HepG2 (cell line): Measurements from ENCODE around the gene PP2D1. TPM values are rescaled to one million over a fixed set of nuclear protein-coding genes. Genes with fewer than 3 reads are reported as not detected.

ENCODE experiments used
- ATAC-seq: fragments of 200-7000 bp; cut with Tn5 transposase; 3 replicates; pipeline ENCODE4 v1.9.1; 2020; ENCODE audit warnings: mild to moderate bottlenecking, moderate library complexity
- BruUV-seq: library from RNA; stranded (reverse); fragments of 400-500 nt; replicated peaks from 2 replicates; lab custom pipeline; 2021; lab: Mats Ljungman, UMichigan
- CTCF ChIA-PET: fragments of 300-600 bp; formaldehyde crosslinking; extraction: SDS; loops from one replicate; lab custom pipeline; 2021; ENCODE audit warnings: low total read pairs, inconsistent platforms, low intra/inter-chr PET ratio; lab: Yijun Ruan, JAX
- POLR2A ChIA-PET: fragments of 350-600 bp; sonication (Branson Sonifier 250); formaldehyde crosslinking; loops from one replicate; lab custom pipeline; 2020; ENCODE audit warnings: antibody characterized with exemption, inconsistent platforms; lab: Yijun Ruan, JAX
- DNase-seq: peaks from one replicate; pipeline ENCODE4 v3.0.0-alpha.2; 2015; ENCODE audit warnings: low spot score
- FAIRE-seq: peaks from 3 replicates; lab custom pipeline; 2011; peaks lifted over from hg19 to GRCh38; lab: Jason Lieb, UNC
- H2AFZ ChIP-seq: one replicate; pipeline ENCODE4 v1.6.1; 2011; ENCODE audit warnings: low read length, inconsistent platforms
- H3K27ac ChIP-seq: fragments of 300-600 bp; 3 replicates; pipeline ENCODE4 v1.8.0; 2011; ENCODE audit warnings: mixed run types, mild to moderate bottlenecking, mixed read lengths, low read length, inconsistent platforms; ENCODE audit not compliant: insufficient read depth; ENCODE audit errors: extremely low read length
- H3K27me3 ChIP-seq, 2 experiments: fragments of 200-600 bp in 1 of 2; 2 replicates in 1 of 2; 3 replicates in 1 of 2; pipeline versions ENCODE4 v1.6.0 to v1.8.0; 2011; ENCODE audit warnings: low read length in 2 of 2, mild to moderate bottlenecking in 2 of 2, moderate library complexity in 2 of 2, inconsistent platforms in 1 of 2; ENCODE audit not compliant: insufficient read depth in 2 of 2, control insufficient read depth in 1 of 2
- H3K36me3 ChIP-seq, 2 experiments: fragments of 200-600 bp in 1 of 2; replicated peaks in 1 of 2; 2 replicates in 1 of 2; 3 replicates in 1 of 2; pipeline versions ENCODE4 v1.5.1 to v1.8.0; 2011; ENCODE audit warnings: low read length in 2 of 2, inconsistent platforms in 1 of 2; ENCODE audit not compliant: insufficient read depth in 2 of 2, control insufficient read depth in 1 of 2
- H3K4me1 ChIP-seq: 2 replicates; pipeline ENCODE4 v1.5.1; 2012; ENCODE audit warnings: low read length, inconsistent platforms; ENCODE audit not compliant: insufficient read depth
- H3K4me2 ChIP-seq: 2 replicates; pipeline ENCODE4 v1.6.0; 2011; ENCODE audit warnings: low read depth, low read length, inconsistent platforms
- H3K4me3 ChIP-seq, 3 experiments: fragments of 200-600 bp in 1 of 3; sonication (generic), shearing (Covaris generic) in 1 of 3; replicated peaks in 1 of 3; 2 replicates each; pipeline ENCODE4 v1.5.1; 2011 to 2016; ENCODE audit warnings: low read length in 3 of 3, inconsistent platforms in 2 of 3, low read depth in 2 of 3, mild to moderate bottlenecking in 2 of 3, control low read depth in 1 of 3, mixed read lengths in 1 of 3; ENCODE audit not compliant: insufficient read depth in 1 of 3
- H3K79me2 ChIP-seq: one replicate; pipeline ENCODE4 v1.6.1; 2011; ENCODE audit warnings: low read length, inconsistent platforms; ENCODE audit not compliant: insufficient read depth
- H3K9ac ChIP-seq: 2 replicates; pipeline ENCODE4 v1.6.0; 2011; ENCODE audit warnings: mild to moderate bottlenecking, low read depth, low read length, inconsistent platforms; ENCODE audit not compliant: insufficient read depth
- H3K9me3 ChIP-seq: 2 replicates; pipeline ENCODE4 v1.5.1; 2012; ENCODE audit warnings: mild to moderate bottlenecking, low read length
- H4K20me1 ChIP-seq: 2 replicates; pipeline ENCODE4 v1.6.0; 2011; ENCODE audit warnings: inconsistent platforms, mild to moderate bottlenecking, low read length, moderate library complexity; ENCODE audit not compliant: insufficient read depth
- ATF7-NPFF ChIP-seq: sonication (generic); formaldehyde crosslinking; IDR thresholded peaks from 2 replicates; pipeline ENCODE4 v1.8.1; 2023; ENCODE audit warnings: mild to moderate bottlenecking, low read depth, missing genetic modification reagents, moderate library complexity
- BCL6 ChIP-seq: IDR thresholded peaks from 2 replicates; pipeline ENCODE4 v1.6.1; 2016; ENCODE audit warnings: missing genetic modification reagents, missing compliant biosample characterization
- CCDC6 ChIP-seq: sonication (generic); formaldehyde crosslinking; IDR thresholded peaks from 2 replicates; pipeline ENCODE4 v1.8.1; 2022; ENCODE audit warnings: mild to moderate bottlenecking, missing genetic modification reagents, moderate library complexity
- FOSL2 ChIP-seq: sonication (generic); formaldehyde crosslinking; IDR thresholded peaks from 2 replicates; pipeline ENCODE4 v1.4.0; 2020; ENCODE audit warnings: missing genetic modification reagents
- FOXK1 ChIP-seq: sonication (generic); formaldehyde crosslinking; IDR thresholded peaks from 2 replicates; pipeline ENCODE4 v1.4.0; 2020; ENCODE audit warnings: low read depth, missing genetic modification reagents, borderline replicate concordance
- SMARCC2 ChIP-seq: fragments of 450-650 bp; IDR thresholded peaks from 2 replicates; pipeline ENCODE4 v1.6.1; 2017; ENCODE audit warnings: antibody characterized with exemption, mild to moderate bottlenecking
- TRAFD1 ChIP-seq: sonication (generic); formaldehyde crosslinking; IDR thresholded peaks from 2 replicates; pipeline ENCODE4 v1.5.1; 2020; ENCODE audit warnings: missing genetic modification reagents, mild to moderate bottlenecking, borderline replicate concordance
- ZBTB4 ChIP-seq: sonication (generic); formaldehyde crosslinking; IDR thresholded peaks from 2 replicates; pipeline ENCODE4 v1.4.0; 2020; ENCODE audit warnings: missing genetic modification reagents, mild to moderate bottlenecking, borderline replicate concordance
- ZBTB42 ChIP-seq: sonication (generic); formaldehyde crosslinking; IDR thresholded peaks from 2 replicates; pipeline ENCODE4 v1.5.0; 2020; ENCODE audit warnings: mild to moderate bottlenecking, missing genetic modification reagents
- ZMAT3 ChIP-seq: sonication (generic); formaldehyde crosslinking; conservative IDR thresholded peaks from 2 replicates; pipeline ENCODE4 v1.7.0; 2021; ENCODE audit warnings: missing genetic modification reagents
- ZNF207 ChIP-seq: fragments of 450-650 bp; IDR thresholded peaks from 2 replicates; pipeline ENCODE4 v1.6.1; 2016; ENCODE audit warnings: antibody characterized with exemption, borderline replicate concordance
- ZNF253 ChIP-seq: sonication (generic); formaldehyde crosslinking; IDR thresholded peaks from 2 replicates; pipeline ENCODE4 v1.8.0; 2022; ENCODE audit warnings: mild to moderate bottlenecking, missing genetic modification reagents, borderline replicate concordance
- ZNF34 ChIP-seq: sonication (generic); formaldehyde crosslinking; IDR thresholded peaks from 2 replicates; pipeline ENCODE4 v1.4.0; 2020; ENCODE audit warnings: mild to moderate bottlenecking, missing genetic modification reagents, borderline replicate concordance
- ZNF709 ChIP-seq: sonication (generic); formaldehyde crosslinking; IDR thresholded peaks from 2 replicates; pipeline ENCODE4 v1.5.0; 2020; ENCODE audit warnings: mild to moderate bottlenecking, missing genetic modification reagents
- ZNF768 ChIP-seq: sonication (generic); formaldehyde crosslinking; IDR thresholded peaks from 2 replicates; pipeline ENCODE4 v1.4.0; 2020; ENCODE audit warnings: missing genetic modification reagents
- ZNF775 ChIP-seq: sonication (generic); formaldehyde crosslinking; IDR thresholded peaks from 2 replicates; pipeline ENCODE4 v1.4.0; 2020; ENCODE audit warnings: missing genetic modification reagents, mild to moderate bottlenecking, moderate library complexity, borderline replicate concordance
- WGBS: methylation state at CpG from one replicate; pipeline ENCODE4 v1.1.6; 2017; ENCODE audit warnings: low lambda C conversion rate; 5-methylcytosine and 5-hydroxymethylcytosine counted together
- in situ Hi-C: cut with HindIII; loops from 2 replicates; pipeline ENCODE4 v1.10.0; 2017; ENCODE audit warnings: low pct_unique_long_range_greater_than_20kb; ENCODE audit not compliant: extremely low pct_ligation_motif_present
- intact Hi-C: fragments of 100-400 bp; cut with micrococcal nuclease; formaldehyde crosslinking; loops from one replicate; pipeline ENCODE4 v1.10.0; 2022; ENCODE audit not compliant: unreplicated experiment
- polyA plus RNA-seq, 8 experiments: library from polyadenylated mRNA; depleted of rRNA in 3 of 8; stranded (reverse) in 7 of 8; unstranded in 1 of 8; fragments of >200 nt; fragmentation: Illumina TruSeq in 4 of 8; extraction: Trizol in 4 of 8; gene quantifications; 2 replicates each; pipeline versions ENCODE4 v1.2.1 to v1.2.3, GENCODE V29; 2011 to 2016; ENCODE audit warnings: low read depth in 4 of 8, missing spikeins in 1 of 8, mixed read lengths in 1 of 8; ENCODE audit not compliant: insufficient read depth in 1 of 8
- total RNA-seq, 5 experiments: library from RNA; depleted of rRNA; stranded (reverse); fragments of >200 nt; fragmentation: Illumina TruSeq; extraction: Trizol; gene quantifications; 2 replicates each; pipeline ENCODE4 v1.2.3, GENCODE V29; 2016; ENCODE audit warnings: low read depth in 1 of 5

Gene PP2D1
- total and polyA plus RNA-seq, 2 of the 13 experiments (the other 11 are each of a cell fraction or from before 2014, with no cell fraction given), result not detected

- Histone ChIP-seq H3K9me3 (no peaks in the 10 kb centered on the region), H3K27me3 (no peaks in the 10 kb centered on the region), H3K36me3 (no peaks in the 10 kb centered on the region), H4K20me1 (no peaks in the 10 kb centered on the region), H3K4me2 (no peak overlapping the region), H3K79me2 (no peaks in the 10 kb centered on the region), H3K27ac (no peak overlapping the region), H3K9ac (no peak overlapping the region), H3K4me1 (peaks cover 21% of the 10 kb centered on the region), H2AFZ (no peak overlapping the region), H3K4me3 (no peak overlapping the region)
- ChIA-PET CTCF (no interaction called here), POLR2A (no interaction called here)
- in situ Hi-C loops, result no loop called here
- WGBS, result 0% methylated on average over 1 of the region's 1 CpG
- no peak for ATAC-seq
- intact Hi-C loops, result loop anchor here (10.0 kb wide), 1 partner anchor 244 kb away; the partner anchor contains the start of gene SGO1
- DNase-seq, result no peak
- no TSS peak for BruUV-seq
- TF ChIP-seq ZNF709 (CRISPR knock-in tag) (no peak), ZNF775 (CRISPR knock-in tag) (no peak), ZBTB4 (CRISPR knock-in tag) (no peak)
- no peak for FAIRE-seq
Observed at GRCh38 chr3:19940643-19941042, 71.4 kb downstream of the PP2D1 start.

- no peak for FAIRE-seq
- TF ChIP-seq SMARCC2, result no peak
- TF ChIP-seq ZNF34, result no peak
- TF ChIP-seq ZNF207, result no peak
- TF ChIP-seq CCDC6 (CRISPR knock-in tag), result no peak
- TF ChIP-seq ZNF253 (CRISPR knock-in tag), result no peak
- no peak for TF ChIP-seq FOXK1
- TF ChIP-seq FOSL2, result no peak
- no peak for TF ChIP-seq ZMAT3 (CRISPR knock-in tag)
- TF ChIP-seq BCL6 (CRISPR knock-in tag), result no peak
- no peak for TF ChIP-seq TRAFD1 (CRISPR knock-in tag)
- no peak for TF ChIP-seq ATF7-NPFF (CRISPR knock-in tag)
- TF ChIP-seq ZBTB42 (CRISPR knock-in tag), result no peak
- TF ChIP-seq ZNF768 (CRISPR knock-in tag), result no peak
Observed at GRCh38 chr3:19938295-19938627, 73.8 kb downstream of the PP2D1 start.

More at GRCh38 chr3:19938295-19938627, 73.8 kb downstream of the PP2D1 start:
- no peak overlapping the region for H2AFZ ChIP-seq
- H3K79me2 ChIP-seq, result no peaks in the 10 kb centered on the region
- intact Hi-C loops (loop anchor here (10.0 kb wide), 1 partner anchor 1743 kb away; no protein-coding TSS in a partner anchor), in situ Hi-C loops (no loop called here)
- no TSS peak for BruUV-seq
- H3K27me3 ChIP-seq, result no peaks in the 10 kb centered on the region
- DNase-seq (no peak), ATAC-seq (no peak)
- no peak overlapping the region for H3K9ac ChIP-seq
- no peak overlapping the region for H3K27ac ChIP-seq
- WGBS, result 4% methylated on average over 1 of the region's 1 CpG
- no peaks in the 10 kb centered on the region for H3K9me3 ChIP-seq
- no peaks in the 10 kb centered on the region for H4K20me1 ChIP-seq
- H3K36me3 ChIP-seq, result no peaks in the 10 kb centered on the region
- H3K4me1 ChIP-seq, result peaks cover 25% of the 10 kb centered on the region
- CTCF ChIA-PET, result no interaction called here
- H3K4me3 ChIP-seq, result no peak overlapping the region
- POLR2A ChIA-PET, result no interaction called here
- H3K4me2 ChIP-seq, result no peak overlapping the region
